Suprapubic skin (tissue), 4 donors: ENCODE measurements around the gene FMN1. TPM values are rescaled to one million over a fixed set of nuclear protein-coding genes. Genes with fewer than 3 reads are reported as not detected.

ENCODE experiments used
- DNase-seq, 2 donors: peaks; one replicate each; pipeline ENCODE4 v3.0.0-alpha.2; 2019; ENCODE audit warnings: low spot score in 2 of 2
- H3K27ac ChIP-seq: fragments of 200-600 bp; sonication (generic); one replicate; pipeline ENCODE4 v1.5.1; 2019
- H3K27me3 ChIP-seq: fragments of 200-600 bp; sonication (generic); one replicate; pipeline ENCODE4 v1.5.1; 2019
- H3K36me3 ChIP-seq: fragments of 200-600 bp; sonication (generic); one replicate; pipeline ENCODE4 v1.5.1; 2019
- H3K4me1 ChIP-seq: fragments of 200-600 bp; sonication (generic); one replicate; pipeline ENCODE4 v1.5.1; 2019
- H3K4me3 ChIP-seq: fragments of 200-600 bp; sonication (generic); one replicate; pipeline ENCODE4 v1.5.1; 2019; ENCODE audit warnings: mild to moderate bottlenecking
- H3K9me3 ChIP-seq: fragments of 200-600 bp; sonication (generic); one replicate; pipeline ENCODE4 v1.5.1; 2019
- EP300 ChIP-seq: sonication (generic); formaldehyde crosslinking; IDR thresholded peaks from one replicate; pipeline ENCODE4 v1.6.1; 2017; ENCODE audit warnings: antibody characterized with exemption
- POLR2A ChIP-seq, 2 donors: fragments of 450-650 bp; IDR thresholded peaks; one replicate each; pipeline ENCODE4 v1.6.1; 2017; ENCODE audit warnings: antibody characterized with exemption in 2 of 2, mild to moderate bottlenecking in 2 of 2, moderate library complexity in 2 of 2
- POLR2AphosphoS5 ChIP-seq, 3 donors: sonication (generic); formaldehyde crosslinking; IDR thresholded peaks; one replicate each; pipeline ENCODE4 v1.6.1; 2017; ENCODE audit warnings: antibody characterized with exemption in 3 of 3
- WGBS: methylation state at CpG from one replicate; pipeline ENCODE4 v1.1.5; 2018; 5-methylcytosine and 5-hydroxymethylcytosine counted together
- total RNA-seq, 4 donors: library from RNA; depleted of rRNA; stranded (reverse); fragments of >200 nt; gene quantifications; one replicate each; pipeline ENCODE4 v1.1.0, GENCODE V29; 2016
- TF ChIP-seq, protein P1 (sequence below), 2 donors: fragments of 200-600 bp in 1 of 2; fragments of 450-650 bp in 1 of 2; sonication (generic) in 1 of 2; IDR thresholded peaks; one replicate each; pipeline ENCODE4 v1.5.1; 2016 to 2019; ENCODE audit warnings: antibody characterized with exemption in 2 of 2, mild to moderate bottlenecking in 1 of 2, moderate library complexity in 1 of 2

Gene FMN1
- total RNA-seq, 4 donors from 2014 or later = 19.8 to 47.3 (median 33.1) TPM

DNA sequence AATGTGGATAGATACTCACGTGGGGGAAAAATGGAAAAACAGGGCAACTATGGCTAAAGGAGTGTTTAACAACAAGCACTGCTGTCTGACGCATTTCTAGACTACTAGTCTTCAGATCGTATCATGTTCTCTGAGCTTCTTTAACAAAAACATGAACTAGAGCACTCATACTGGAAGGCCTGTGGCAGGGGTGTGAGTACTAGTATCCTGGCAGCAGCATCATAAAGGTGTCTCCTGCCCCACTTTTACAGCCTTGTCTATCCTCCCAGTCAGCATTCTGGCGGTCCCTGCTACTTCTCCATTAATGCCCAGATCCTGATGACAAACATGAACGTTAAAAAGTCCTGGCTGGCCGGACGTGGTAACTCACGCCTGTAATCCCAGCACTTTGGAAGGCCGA lies 4.0 kb downstream of the FMN1 start:
- H3K4me1 ChIP-seq = peaks cover 10% of the 10 kb centered on the region
- no peak for TF ChIP-seq POLR2A (IDR thresholded peaks at IDR 0.05)
- TF ChIP-seq, protein P1, sequence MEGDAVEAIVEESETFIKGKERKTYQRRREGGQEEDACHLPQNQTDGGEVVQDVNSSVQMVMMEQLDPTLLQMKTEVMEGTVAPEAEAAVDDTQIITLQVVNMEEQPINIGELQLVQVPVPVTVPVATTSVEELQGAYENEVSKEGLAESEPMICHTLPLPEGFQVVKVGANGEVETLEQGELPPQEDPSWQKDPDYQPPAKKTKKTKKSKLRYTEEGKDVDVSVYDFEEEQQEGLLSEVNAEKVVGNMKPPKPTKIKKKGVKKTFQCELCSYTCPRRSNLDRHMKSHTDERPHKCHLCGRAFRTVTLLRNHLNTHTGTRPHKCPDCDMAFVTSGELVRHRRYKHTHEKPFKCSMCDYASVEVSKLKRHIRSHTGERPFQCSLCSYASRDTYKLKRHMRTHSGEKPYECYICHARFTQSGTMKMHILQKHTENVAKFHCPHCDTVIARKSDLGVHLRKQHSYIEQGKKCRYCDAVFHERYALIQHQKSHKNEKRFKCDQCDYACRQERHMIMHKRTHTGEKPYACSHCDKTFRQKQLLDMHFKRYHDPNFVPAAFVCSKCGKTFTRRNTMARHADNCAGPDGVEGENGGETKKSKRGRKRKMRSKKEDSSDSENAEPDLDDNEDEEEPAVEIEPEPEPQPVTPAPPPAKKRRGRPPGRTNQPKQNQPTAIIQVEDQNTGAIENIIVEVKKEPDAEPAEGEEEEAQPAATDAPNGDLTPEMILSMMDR (IDR thresholded peaks at IDR 0.05) = no peak
- TF ChIP-seq EP300 = no peak
- TF ChIP-seq POLR2AphosphoS5 (IDR thresholded peaks at IDR 0.05) = no peak
- H3K9me3 ChIP-seq = no peaks in the 10 kb centered on the region
- no peak overlapping the region for H3K4me3 ChIP-seq
- H3K27me3 ChIP-seq = no peaks in the 10 kb centered on the region
- no peak overlapping the region for H3K27ac ChIP-seq
- 87% methylated on average over 9 of the region's 9 CpGs for whole genome bisulfite sequencing
- H3K36me3 ChIP-seq = no peaks in the 10 kb centered on the region
- DNase-seq = no peak

DNA sequence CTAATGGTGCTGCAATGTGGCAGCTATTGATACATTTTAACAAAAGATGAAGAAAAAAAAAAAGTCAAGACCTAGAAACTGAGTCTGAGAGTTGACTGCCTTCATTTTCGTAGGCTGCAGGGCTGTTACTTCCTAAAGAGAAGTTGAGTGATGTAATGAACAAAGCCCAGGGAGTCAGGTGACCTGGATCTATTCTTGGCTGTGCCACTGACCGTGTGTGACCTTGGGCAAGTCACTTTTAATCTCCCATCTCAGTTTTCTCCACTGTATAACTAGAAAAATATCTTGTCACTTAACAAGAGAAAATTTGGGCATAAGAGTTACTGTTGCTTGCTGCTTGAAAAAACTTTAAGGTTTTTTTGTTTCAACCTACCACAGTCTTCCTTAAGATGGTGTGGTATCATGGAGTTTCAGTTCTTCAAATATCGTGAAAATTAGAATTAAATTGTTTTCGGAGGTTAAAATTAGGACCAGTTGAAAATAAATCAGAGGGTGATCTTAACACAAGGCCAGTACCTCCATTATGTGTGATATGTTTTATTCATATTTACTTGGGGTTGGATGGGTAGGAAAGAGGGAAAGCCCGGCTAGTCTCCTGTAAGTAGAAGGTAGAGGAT lies 5.8 kb downstream of the FMN1 start:
- WGBS = 78% methylated on average over 5 of the region's 5 CpGs
- H3K27me3 ChIP-seq = no peaks in the 10 kb centered on the region
- H3K4me1 ChIP-seq = no peaks in the 10 kb centered on the region
- no peak overlapping the region for H3K4me3 ChIP-seq
- no peaks in the 10 kb centered on the region for H3K36me3 ChIP-seq
- DNase-seq = no peak
- H3K9me3 ChIP-seq = no peaks in the 10 kb centered on the region
- no peak overlapping the region for H3K27ac ChIP-seq
- TF ChIP-seq, protein P1 (IDR thresholded peaks at IDR 0.05) = no peak
- TF ChIP-seq POLR2AphosphoS5 (IDR thresholded peaks at IDR 0.05) (no peak), EP300 (no peak)

DNA sequence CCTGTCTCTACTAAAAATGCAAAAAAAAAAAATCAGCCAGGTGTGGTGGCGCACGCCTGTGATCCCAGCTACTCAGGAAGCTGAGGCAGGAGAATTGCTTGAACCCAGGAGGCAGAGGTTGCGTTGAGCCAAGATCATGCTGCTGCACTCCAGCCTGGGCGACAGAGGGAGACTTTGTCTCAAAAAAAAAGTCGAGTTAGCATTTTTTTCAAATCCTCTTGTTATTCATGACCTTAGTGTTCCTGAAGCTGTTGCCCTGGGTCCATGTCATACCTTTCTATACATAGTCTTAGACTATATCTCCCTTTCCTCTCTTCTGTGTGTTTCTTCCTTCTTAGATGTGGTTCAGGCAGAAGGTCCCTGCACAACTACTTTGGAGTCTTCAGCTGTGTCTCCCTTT lies 6.4 kb downstream of the FMN1 start:
- Histone ChIP-seq H3K36me3 (no peaks in the 10 kb centered on the region), H3K4me1 (no peaks in the 10 kb centered on the region), H3K27me3 (no peaks in the 10 kb centered on the region), H3K9me3 (no peaks in the 10 kb centered on the region), H3K4me3 (no peak overlapping the region), H3K27ac (no peak overlapping the region)
- no peak for DNase-seq
- TF ChIP-seq POLR2A (IDR thresholded peaks at IDR 0.05) = no peak
- 81% methylated on average over 5 of the region's 5 CpGs for WGBS

DNA sequence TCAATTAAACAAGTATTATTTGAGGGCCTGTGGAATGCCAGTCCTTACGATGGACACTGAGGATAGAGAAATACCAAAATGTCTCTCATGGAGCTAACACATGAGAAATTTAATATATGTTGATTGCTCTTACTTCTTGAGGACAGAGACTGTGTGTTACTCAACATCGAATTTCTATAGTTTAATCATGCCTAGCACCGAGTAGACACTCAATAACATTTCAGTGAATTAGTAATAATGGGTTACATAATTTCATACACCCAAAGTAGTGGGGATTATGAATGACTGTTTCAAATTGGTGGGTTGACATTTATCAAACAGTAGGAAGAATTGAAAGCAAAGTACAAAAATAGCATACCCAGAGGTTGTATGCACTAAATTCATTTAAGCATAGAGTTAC lies 11.2 kb downstream of the FMN1 start:
- no peak for TF ChIP-seq POLR2AphosphoS5 (IDR thresholded peaks at IDR 0.05)
- TF ChIP-seq, protein P1 (IDR thresholded peaks at IDR 0.05) = no peak
- Histone ChIP-seq H3K27ac (no peak overlapping the region), H3K4me3 (no peak overlapping the region), H3K4me1 (no peaks in the 10 kb centered on the region), H3K27me3 (no peaks in the 10 kb centered on the region), H3K36me3 (no peaks in the 10 kb centered on the region), H3K9me3 (no peaks in the 10 kb centered on the region)
- WGBS = 93% methylated on average over 3 of the region's 3 CpGs
- DNase-seq = no peak

DNA sequence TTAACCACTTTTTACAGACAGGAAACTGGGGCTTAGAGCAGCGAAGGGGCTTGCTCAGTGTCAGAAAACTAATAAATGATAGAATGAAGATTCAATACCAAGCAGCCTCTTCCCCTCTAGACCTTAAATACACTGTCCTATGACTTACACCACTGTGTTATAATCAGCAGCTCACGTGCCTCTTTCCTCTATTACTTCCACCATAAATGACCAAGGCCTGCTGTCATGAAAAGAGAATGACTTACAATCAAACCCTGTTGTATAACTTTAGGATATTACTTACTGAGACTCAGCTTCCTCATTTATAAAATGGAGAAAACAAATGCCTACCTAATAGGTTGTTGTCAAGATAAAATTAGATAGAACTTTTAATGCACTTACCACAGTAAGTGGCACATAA lies 11.6 kb downstream of the FMN1 start:
- 82% methylated on average over 2 of the region's 2 CpGs for WGBS
- Histone ChIP-seq H3K27me3 (no peaks in the 10 kb centered on the region), H3K9me3 (no peaks in the 10 kb centered on the region), H3K27ac (no peak overlapping the region), H3K4me3 (no peak overlapping the region), H3K36me3 (no peaks in the 10 kb centered on the region), H3K4me1 (no peaks in the 10 kb centered on the region)
- TF ChIP-seq POLR2AphosphoS5 (IDR thresholded peaks at IDR 0.05) = no peak
- no peak for TF ChIP-seq POLR2A (IDR thresholded peaks at IDR 0.05)
- TF ChIP-seq, protein P1 (IDR thresholded peaks at IDR 0.05) = no peak
- TF ChIP-seq EP300 = no peak
- DNase-seq = no peak
